ENCODE data around the gene NIN.

DNA sequence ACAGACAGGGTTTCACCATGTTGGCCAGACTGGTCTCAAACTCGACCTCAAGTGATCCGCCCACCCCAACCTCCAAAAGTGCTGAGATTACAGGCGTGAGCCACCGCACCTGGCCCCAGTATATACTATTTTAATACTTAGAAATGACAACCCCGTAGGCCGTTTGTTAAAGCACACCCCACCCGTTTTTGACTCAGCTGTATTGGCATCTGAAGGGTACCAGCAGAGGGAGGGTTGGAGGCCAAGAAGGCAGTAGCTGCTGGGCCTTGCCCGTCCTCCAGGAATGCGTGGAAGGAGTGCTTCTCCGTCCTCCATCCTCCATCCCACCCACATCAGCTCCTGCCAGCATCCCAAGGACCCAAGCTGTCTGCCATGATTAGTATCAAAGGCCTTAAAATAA is 6.3 kb upstream of the NIN start:
- TF ChIP-seq TAF1 (IDR thresholded peaks at IDR 0.05; ENCODE audit: borderline replicate concordance, insufficient read depth, low read length) (no peak), POLR2AphosphoS5 (IDR thresholded peaks at IDR 0.05; ENCODE audit: low read depth, low read length) (no peak), REST (IDR thresholded peaks at IDR 0.05; ENCODE audit: insufficient read depth in 1 of 2, low read depth in 2 of 2, low read length in 2 of 2) (no peak), SIN3A (IDR thresholded peaks at IDR 0.05; ENCODE audit: borderline replicate concordance, insufficient read depth, low read length) (no peak)

All from PFSK-1 (cell line).